Adrenal gland (tissue), 12 donors: ENCODE data around the gene ACBD6. TPM values are rescaled to one million over a fixed set of nuclear protein-coding genes. Genes with fewer than 3 reads are reported as not detected.

Experiments
- DNase-seq, 7 donors: peaks; one replicate each; pipeline ENCODE4 v3.0.0-alpha.2; 2019 to 2020
- H3K27ac ChIP-seq, 5 donors: fragments of 200-600 bp; sonication (generic) in 4 of 5; 1 replicate in 3 of 5; 2 replicates in 2 of 5; pipeline versions ENCODE4 v1.5.1 to v1.8.0; 2016 to 2020; ENCODE audit warnings: mild to moderate bottlenecking in 1 of 5
- H3K27me3 ChIP-seq: fragments of 200-600 bp; 2 replicates; pipeline ENCODE4 v1.8.0; 2021
- H3K36me3 ChIP-seq, 2 donors: fragments of 200-600 bp; replicated peaks in 1 of 2; 1 replicate in 1 of 2; 2 replicates in 1 of 2; pipeline versions ENCODE4 v1.5.1 to v1.8.0; 2018 to 2022
- H3K4me1 ChIP-seq, 2 donors: fragments of 200-600 bp; replicated peaks in 1 of 2; 1 replicate in 1 of 2; 2 replicates in 1 of 2; pipeline versions ENCODE4 v1.5.1 to v1.8.0; 2018 to 2021
- H3K4me3 ChIP-seq, 4 donors: fragments of 200-600 bp; sonication (generic) in 3 of 4; one replicate each; pipeline ENCODE4 v1.5.1; 2016 to 2018
- H3K9me3 ChIP-seq, 3 donors: fragments of 200-600 bp; sonication (generic) in 1 of 3; replicated peaks in 1 of 3; 1 replicate in 2 of 3; 2 replicates in 1 of 3; pipeline versions ENCODE4 v1.5.1 to v1.8.0; 2016 to 2021
- CTCF ChIP-seq, 6 experiments: fragments of 450-650 bp in 4 of 6; fragments of 200-600 bp in 2 of 6; sonication (generic) in 1 of 6; IDR thresholded peaks; 1 replicate in 5 of 6; 2 replicates in 1 of 6; pipeline versions ENCODE4 v1.5.1 to v1.8.0; 2016 to 2021; ENCODE audit warnings: antibody characterized with exemption in 6 of 6, mild to moderate bottlenecking in 2 of 6, moderate library complexity in 1 of 6
- POLR2A ChIP-seq, 2 donors: fragments of 450-650 bp; IDR thresholded peaks; one replicate each; pipeline ENCODE4 v1.6.1; 2017; ENCODE audit warnings: antibody characterized with exemption in 2 of 2, mild to moderate bottlenecking in 2 of 2, moderate library complexity in 1 of 2
- WGBS, 4 donors: extraction: QIAGEN DNeasy Blood & Tissue Kit in 2 of 4; methylation state at CpG; one replicate each; pipeline versions ENCODE4 v1.1.5 to v1.1.7; 2013 to 2017; 5-methylcytosine and 5-hydroxymethylcytosine counted together
- intact Hi-C, 2 donors: fragments of 100-400 bp; cut with DNase I; formaldehyde crosslinking; loops; one replicate each; pipeline versions ENCODE4 v1.14.1 to v1.15.0; 2022 to 2023
- polyA plus RNA-seq, 3 donors: library from polyadenylated mRNA; stranded (reverse); fragments of 200-250 nt in 2 of 3; fragments of 350-450 nt in 1 of 3; fragmentation: Illumina TruSeq in 1 of 3; extraction: RNeasy Lipid Tissue Mini Kit (QIAGEN cat#74804) in 1 of 3; gene quantifications; one replicate each; pipeline ENCODE4 v1.2.3, GENCODE V29; 2013 to 2014
- total RNA-seq, 9 donors: library from RNA; depleted of rRNA in 4 of 9; stranded (reverse); fragments of >200 nt in 4 of 9; fragments of 120-200 nt in 1 of 9; fragmentation: NEBNext Ultra II Directional in 1 of 9; extraction: Animal tissue kit (Norgen Biotek cat#: 25700) in 1 of 9; gene quantifications; one replicate each; pipeline versions ENCODE4 v1.1.0 to v1.2.4, GENCODE V29; 2013 to 2023
- donor health status: healthy with polysubstance abuse.
- donor health status: Bipolar disorder and iron deficiency.
- donor health status: DM: yes; HTN: yes; CAD: no.
- donor health status: DM: no; HTN: no; CAD: no.
- donor health status: DM: no; HTN: no; CAD: no.
- donor health status: DM: yes; HTN: yes; CAD: no.

ACBD6 gene
- total and polyA plus RNA-seq, 12 donors: 28.7 to 75.1 (median 36.6) TPM

DNA sequence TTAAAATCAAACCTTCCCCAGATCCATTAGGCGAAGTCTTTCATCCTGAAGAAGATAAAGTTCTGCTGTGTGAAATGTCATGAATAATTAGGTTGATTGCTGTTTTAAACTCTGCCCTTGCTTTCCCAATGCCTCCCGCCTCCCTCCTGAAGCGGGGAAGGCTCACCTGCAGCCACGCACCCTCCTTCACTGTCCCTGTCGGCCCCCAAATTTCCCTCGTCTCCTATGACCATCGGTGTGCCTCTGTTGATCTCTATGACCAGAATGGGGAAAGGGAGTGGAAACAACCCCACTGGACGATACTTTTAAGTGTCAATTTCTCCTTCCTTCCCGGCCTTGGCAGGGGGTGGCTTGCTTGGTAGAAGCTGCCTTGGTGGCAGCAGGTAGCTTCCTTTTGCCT lies 237.2 kb downstream of the ACBD6 start:
- H3K27ac ChIP-seq: no peak overlapping the region
- no peaks in the 10 kb centered on the region for H3K4me1 ChIP-seq
- no peak overlapping the region for H3K4me3 ChIP-seq
- H3K36me3 ChIP-seq: no peaks in the 10 kb centered on the region
- H3K27me3 ChIP-seq: peaks cover 1% of the 10 kb centered on the region
- intact Hi-C loops: no loop called here
- no peaks in the 10 kb centered on the region for H3K9me3 ChIP-seq
- 66 to 72% (median 68%) methylated on average over 9 of the region's 9 CpGs for WGBS, 4 donors
- TF ChIP-seq CTCF (IDR thresholded peaks at IDR 0.05) (no peak), POLR2A (IDR thresholded peaks at IDR 0.05) (no peak)
- DNase-seq: peak in 2 of 7 donors; percentile 5 to 27

GRCh38 chr1:180264595-180264994 lies 237.8 kb downstream of the ACBD6 start:
- WGBS, 4 donors: 34 to 60% (median 55%) methylated on average over 2 of the region's 2 CpGs

GRCh38 chr1:180262628-180263488 lies 239.5 kb downstream of the ACBD6 start:
- DNase-seq: peak in 1 of 7 donors; percentile 10
- Histone ChIP-seq H3K27me3 (peaks cover 22% of the 10 kb centered on the region), H3K36me3 (no peaks in the 10 kb centered on the region), H3K27ac (no peak overlapping the region), H3K4me3 (no peak overlapping the region), H3K9me3 (no peaks in the 10 kb centered on the region), H3K4me1 (no peaks in the 10 kb centered on the region)
- TF ChIP-seq CTCF (IDR thresholded peaks at IDR 0.05): no peak
- no peak for TF ChIP-seq POLR2A (IDR thresholded peaks at IDR 0.05)
- WGBS, 4 donors: 58 to 65% (median 62%) methylated on average over 11 to 12 of the region's 12 CpGs
- intact Hi-C loops: no loop called here

More at GRCh38 chr1:180264595-180264994, 237.8 kb downstream of the ACBD6 start:
- Histone ChIP-seq H3K27me3 (peaks cover 5% of the 10 kb centered on the region), H3K4me3 (no peak overlapping the region), H3K36me3 (no peaks in the 10 kb centered on the region), H3K27ac (no peak overlapping the region), H3K4me1 (no peaks in the 10 kb centered on the region), H3K9me3 (no peaks in the 10 kb centered on the region)
- intact Hi-C loops: no loop called here
- peak in 2 of 7 donors; percentile 7 to 25 for DNase-seq
- TF ChIP-seq POLR2A (IDR thresholded peaks at IDR 0.05): no peak
- TF ChIP-seq CTCF (IDR thresholded peaks at IDR 0.05): no peak

DNA sequence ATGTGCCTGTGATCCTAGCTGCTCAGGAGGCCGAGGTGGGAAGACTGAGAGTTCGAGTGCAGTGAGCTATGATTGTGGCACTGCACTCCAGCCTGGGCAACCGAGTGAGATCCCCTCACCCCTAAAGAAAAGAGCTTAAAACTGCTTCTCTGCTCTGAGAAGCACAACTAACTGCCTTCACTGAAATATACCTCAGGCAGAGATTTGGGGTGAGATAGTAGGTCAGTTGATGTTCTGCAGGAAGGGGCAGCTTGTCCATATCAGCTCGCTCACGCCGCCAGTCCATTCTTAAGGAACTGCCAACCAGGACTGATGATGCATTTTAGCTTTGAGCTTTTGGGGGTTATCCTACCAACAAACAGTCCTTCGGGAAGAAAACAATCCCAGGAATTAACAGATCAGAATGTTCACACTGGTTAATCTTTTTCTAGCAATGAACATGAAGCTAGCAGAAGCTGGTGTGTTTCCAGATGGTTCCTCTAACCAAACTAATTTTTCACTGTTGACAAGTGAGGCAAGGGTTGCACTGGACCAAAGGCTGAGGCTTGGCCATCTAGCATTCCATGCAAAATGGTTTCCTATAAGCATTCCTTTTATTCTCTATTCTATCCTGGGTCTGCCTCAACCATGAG lies 240.7 kb downstream of the ACBD6 start:
- Histone ChIP-seq H3K27me3 (peaks cover 22% of the 10 kb centered on the region), H3K36me3 (no peaks in the 10 kb centered on the region), H3K4me3 (no peak overlapping the region), H3K4me1 (no peaks in the 10 kb centered on the region), H3K27ac (no peak overlapping the region), H3K9me3 (no peaks in the 10 kb centered on the region)
- DNase-seq: no peak
- TF ChIP-seq CTCF (IDR thresholded peaks at IDR 0.05) (no peak), POLR2A (IDR thresholded peaks at IDR 0.05) (no peak)
- WGBS, 4 donors: 80 to 87% (median 85%) methylated on average over 7 of the region's 7 CpGs
- intact Hi-C loops: no loop called here
